ENCODE results near the gene SPOCD1. TPM values are rescaled to one million over a fixed set of nuclear protein-coding genes. Genes with fewer than 3 reads are reported as not detected.
"Not testable (repeated sequence)": the region's sequence is repeated elsewhere in the genome, so short reads cannot be mapped to it uniquely, and the experiment has no call there.

Gene SPOCD1
- total RNA-seq, 2 donors from 2014 or later = 21.6 TPM; not detected in 1

DNA sequence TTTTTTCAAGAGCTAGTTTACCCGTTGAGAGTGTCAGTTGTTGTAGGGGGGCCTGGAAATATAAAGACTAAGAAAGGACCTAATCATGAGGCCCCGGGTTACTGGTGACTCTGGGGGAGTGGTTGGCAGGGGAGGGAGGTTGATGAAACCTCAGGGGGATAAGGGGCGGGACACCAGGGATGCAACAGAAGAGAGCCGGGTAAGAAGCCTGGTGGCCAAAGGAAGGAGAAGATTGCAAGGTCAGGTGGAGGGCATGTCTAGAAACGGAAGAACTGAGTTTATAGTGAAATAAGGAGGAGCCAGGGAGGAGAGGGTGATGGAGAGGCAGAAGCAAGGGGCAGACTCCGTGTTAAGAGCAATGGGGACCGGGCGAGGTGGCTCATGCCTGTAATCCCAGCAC, 12.5 kb upstream of the SPOCD1 start:
- no peaks in the 10 kb centered on the region for H3K9me3 ChIP-seq
- no peak for TF ChIP-seq POLR2AphosphoS5 (IDR thresholded peaks at IDR 0.05)
- TF ChIP-seq CTCF (IDR thresholded peaks at IDR 0.05) = no peak
- TF ChIP-seq POLR2A (IDR thresholded peaks at IDR 0.05) = no peak
- H3K36me3 ChIP-seq = no peaks in the 10 kb centered on the region
- H3K4me1 ChIP-seq (replicated peaks) = no peaks in the 10 kb centered on the region
- no peaks in the 10 kb centered on the region for H3K27me3 ChIP-seq (replicated peaks; ENCODE audit: insufficient read depth)
- H3K27ac ChIP-seq = no peak overlapping the region
- 73% methylated on average over 8 of the region's 8 CpGs for WGBS
- intact Hi-C loops (cut with DNase I) = no loop called here
- H3K4me3 ChIP-seq = no peak overlapping the region
- no peak for DNase-seq (ENCODE audit: low spot score)

DNA sequence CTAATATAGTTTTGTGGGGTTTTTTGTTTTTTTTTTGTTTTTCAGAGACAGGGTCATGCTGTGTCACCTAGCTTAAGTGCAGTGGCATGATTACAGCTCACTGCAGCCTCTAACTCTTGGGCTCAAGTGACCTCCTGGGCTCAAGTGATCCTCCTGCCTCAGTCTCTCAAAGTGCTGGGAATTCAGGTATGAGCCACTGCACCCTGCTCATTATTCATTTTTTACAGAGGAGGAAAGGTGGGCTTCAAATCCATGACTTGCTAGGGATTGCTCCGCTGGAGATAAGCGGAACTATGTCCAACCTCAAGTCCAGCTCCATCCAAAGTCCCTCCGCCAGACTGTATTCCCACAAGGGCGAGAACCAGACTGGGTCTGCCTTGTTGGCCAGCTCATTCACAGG, 8.0 kb upstream of the SPOCD1 start:
- no peaks in the 10 kb centered on the region for H3K9me3 ChIP-seq
- no peak for DNase-seq (ENCODE audit: low spot score)
- H3K27me3 ChIP-seq (replicated peaks; ENCODE audit: insufficient read depth) = no peaks in the 10 kb centered on the region
- no peak overlapping the region for H3K27ac ChIP-seq
- H3K4me3 ChIP-seq = no peak overlapping the region
- intact Hi-C loops (cut with DNase I) = no loop called here
- H3K36me3 ChIP-seq = no peaks in the 10 kb centered on the region
- TF ChIP-seq POLR2A (IDR thresholded peaks at IDR 0.05) (no peak), CTCF (IDR thresholded peaks at IDR 0.05) (no peak), POLR2AphosphoS5 (IDR thresholded peaks at IDR 0.05) (no peak)
- WGBS = 97% methylated on average over 4 of the region's 4 CpGs
- H3K4me1 ChIP-seq (replicated peaks) = no peaks in the 10 kb centered on the region

DNA sequence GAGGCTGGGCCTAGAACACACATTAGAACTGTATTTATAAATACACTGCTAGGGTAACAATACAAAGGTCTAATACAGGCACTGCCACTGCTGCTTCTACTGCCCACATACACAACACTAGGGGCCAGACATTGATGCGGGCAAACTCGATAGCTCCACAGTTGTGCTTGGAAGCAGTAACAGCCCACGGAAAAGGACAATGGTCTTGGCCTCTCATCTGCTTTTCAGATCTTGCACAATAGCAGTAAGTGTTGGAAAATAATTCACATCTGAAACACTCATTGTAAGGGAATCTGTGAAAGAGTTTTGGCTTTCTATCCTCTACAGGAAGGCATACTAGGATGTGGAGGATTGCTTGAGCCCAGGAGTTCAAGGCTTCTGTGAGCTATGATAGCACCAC, 6.9 kb upstream of the SPOCD1 start:
- WGBS = 81% methylated on average over 3 of the region's 3 CpGs
- Histone ChIP-seq H3K9me3 (no peaks in the 10 kb centered on the region), H3K36me3 (no peaks in the 10 kb centered on the region), H3K27me3 (replicated peaks; ENCODE audit: insufficient read depth) (no peaks in the 10 kb centered on the region), H3K27ac (no peak overlapping the region), H3K4me1 (replicated peaks) (no peaks in the 10 kb centered on the region), H3K4me3 (no peak overlapping the region)
- no peak for DNase-seq (ENCODE audit: low spot score)
- TF ChIP-seq POLR2A (IDR thresholded peaks at IDR 0.05) = no peak
- TF ChIP-seq POLR2AphosphoS5 (IDR thresholded peaks at IDR 0.05) = no peak
- no peak for TF ChIP-seq CTCF (IDR thresholded peaks at IDR 0.05)
- intact Hi-C loops (cut with DNase I) = no loop called here

DNA sequence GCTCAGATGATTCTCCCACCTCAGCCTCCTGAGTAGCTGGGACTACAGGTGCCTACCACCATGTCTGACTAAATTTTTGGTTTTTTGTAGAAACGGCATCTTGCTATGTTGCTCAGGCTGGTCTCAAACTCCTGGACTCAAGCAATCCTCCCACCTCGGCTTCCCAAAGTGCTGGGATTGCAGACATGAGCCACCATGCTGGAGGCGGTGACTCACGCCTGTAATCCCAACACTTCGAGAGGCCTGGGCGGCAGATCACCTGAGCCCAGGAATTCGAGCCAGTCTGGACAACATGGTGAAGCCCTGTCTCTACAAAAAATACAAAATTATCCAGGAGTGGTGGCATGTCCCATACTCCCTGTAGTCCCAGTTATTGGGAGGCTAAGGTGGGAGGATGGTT, 4.4 kb upstream of the SPOCD1 start:
- DNase-seq (ENCODE audit: low spot score); H3K4me1 ChIP-seq (replicated peaks); intact Hi-C loops (cut with DNase I); H3K4me3 ChIP-seq; H3K27me3 ChIP-seq (replicated peaks; ENCODE audit: insufficient read depth); H3K9me3 ChIP-seq; H3K36me3 ChIP-seq; H3K27ac ChIP-seq: not testable (repeated sequence)
- WGBS = 94% methylated on average over 7 of the region's 7 CpGs

DNA sequence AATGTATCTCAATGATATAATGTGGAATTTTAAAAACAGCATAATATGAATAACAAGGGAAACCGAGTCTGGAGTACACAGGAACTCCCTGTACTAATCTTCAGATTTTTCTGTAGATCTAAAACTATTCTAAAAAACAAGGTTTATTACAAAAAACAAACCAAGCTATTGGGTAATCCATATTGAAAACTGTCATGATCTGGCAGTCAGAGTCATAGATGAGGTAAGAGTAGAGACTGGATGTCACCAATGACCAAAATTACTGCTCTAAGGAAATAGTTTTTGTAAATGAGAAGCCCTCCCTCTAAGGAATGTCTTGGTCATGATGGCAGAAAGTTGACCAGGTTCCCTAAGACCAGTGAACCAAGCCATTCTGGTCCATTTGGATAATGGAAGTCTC, 2.4 kb upstream of the SPOCD1 start:
- no peak for DNase-seq (ENCODE audit: low spot score)
- Histone ChIP-seq H3K4me1 (replicated peaks) (no peaks in the 10 kb centered on the region), H3K9me3 (no peaks in the 10 kb centered on the region), H3K4me3 (no peak overlapping the region), H3K36me3 (no peaks in the 10 kb centered on the region), H3K27ac (no peak overlapping the region), H3K27me3 (replicated peaks; ENCODE audit: insufficient read depth) (no peaks in the 10 kb centered on the region)
- intact Hi-C loops (cut with DNase I) = no loop called here
- 94% methylated on average over 1 of the region's 1 CpG for WGBS
- TF ChIP-seq CTCF (IDR thresholded peaks at IDR 0.05) = no peak
- no peak for TF ChIP-seq POLR2AphosphoS5 (IDR thresholded peaks at IDR 0.05)
- TF ChIP-seq POLR2A (IDR thresholded peaks at IDR 0.05) = no peak

- H3K4me1 ChIP-seq (replicated peaks); DNase-seq (ENCODE audit: low spot score); H3K27me3 ChIP-seq (replicated peaks; ENCODE audit: insufficient read depth); H3K4me3 ChIP-seq; H3K27ac ChIP-seq; intact Hi-C loops (cut with DNase I); H3K36me3 ChIP-seq; H3K9me3 ChIP-seq: not testable (repeated sequence)
- WGBS = 85% methylated on average over 3 of the region's 8 CpGs
Observed at GRCh38 chr1:31816947-31817346, 1.1 kb upstream of the SPOCD1 start.

DNA sequence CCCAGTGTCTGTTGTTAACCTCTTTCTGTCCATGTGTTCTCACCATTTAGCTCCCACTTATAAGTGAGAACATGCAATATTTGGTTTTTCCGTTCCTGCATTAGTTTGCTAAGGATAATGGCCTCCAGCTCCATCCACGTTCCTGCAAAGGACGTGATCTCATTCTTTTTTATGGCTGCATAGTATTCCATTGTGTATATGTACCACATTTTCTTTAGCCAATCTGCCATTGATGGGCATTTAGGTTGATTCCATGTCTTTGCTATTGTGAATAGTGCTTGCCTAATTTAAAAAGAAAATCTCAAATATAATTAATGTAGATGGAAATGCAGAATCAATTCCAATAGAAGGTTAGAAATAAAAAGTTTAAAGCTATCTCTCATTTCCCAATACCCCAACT, 679 bp upstream of the SPOCD1 start:
- H3K4me3 ChIP-seq; intact Hi-C loops (cut with DNase I); H3K27me3 ChIP-seq (replicated peaks; ENCODE audit: insufficient read depth); H3K36me3 ChIP-seq; H3K9me3 ChIP-seq; DNase-seq (ENCODE audit: low spot score); H3K27ac ChIP-seq; H3K4me1 ChIP-seq (replicated peaks): not testable (repeated sequence)
- WGBS = 100% methylated on average over 3 of the region's 3 CpGs

Data from prostate gland (tissue), 2 donors.